NOMO-1 treated with dmso at 0.1 percent for 144 hours (cell line): ENCODE measurements around the gene ROR2.

ENCODE experiments used
- DNase-seq: peaks from one replicate; lab custom pipeline; 2025; ENCODE audit not compliant: unreplicated experiment; lab: John Stamatoyannopoulos, UW

Gene ROR2

DNA sequence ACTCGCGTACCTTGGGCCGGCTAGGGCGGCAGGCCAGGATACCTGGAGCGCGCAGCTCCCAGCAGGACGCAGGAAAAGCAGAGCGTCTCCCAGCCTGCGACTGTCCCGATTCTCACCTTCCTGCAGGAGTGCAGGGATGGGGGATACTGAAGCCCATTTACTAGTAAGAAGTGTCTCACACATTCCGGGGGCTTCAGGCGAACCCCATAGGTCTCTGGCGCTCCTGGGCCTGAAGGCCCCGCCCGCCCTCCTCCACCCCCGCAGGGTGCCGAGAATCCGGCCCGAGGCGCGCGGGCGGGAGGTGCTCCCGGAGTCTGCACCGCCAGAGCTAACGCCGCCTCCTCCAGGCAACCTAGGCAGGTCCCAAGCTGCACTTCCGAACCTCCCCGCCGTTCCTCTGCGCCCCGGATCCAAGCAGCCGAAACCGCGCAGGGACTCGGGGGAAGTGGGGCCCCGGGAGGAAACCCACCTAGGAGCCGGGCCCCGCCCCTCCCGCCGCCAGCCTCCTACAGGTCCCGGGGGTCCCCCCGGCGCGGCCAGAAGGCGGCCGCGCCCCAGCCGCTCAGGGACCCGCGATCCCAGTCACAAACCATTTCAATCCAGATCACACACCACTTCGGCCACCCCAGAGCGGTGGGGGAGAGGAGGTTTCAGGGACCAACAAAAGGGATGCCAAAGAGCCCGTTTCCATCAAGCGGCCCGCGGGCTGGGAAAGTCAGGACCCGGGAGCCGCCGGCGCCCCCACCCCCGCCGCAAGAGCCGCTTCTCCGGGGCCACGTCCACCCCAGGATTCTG, 1.2 kb downstream of the ROR2 start:
- no peak for DNase-seq

DNA sequence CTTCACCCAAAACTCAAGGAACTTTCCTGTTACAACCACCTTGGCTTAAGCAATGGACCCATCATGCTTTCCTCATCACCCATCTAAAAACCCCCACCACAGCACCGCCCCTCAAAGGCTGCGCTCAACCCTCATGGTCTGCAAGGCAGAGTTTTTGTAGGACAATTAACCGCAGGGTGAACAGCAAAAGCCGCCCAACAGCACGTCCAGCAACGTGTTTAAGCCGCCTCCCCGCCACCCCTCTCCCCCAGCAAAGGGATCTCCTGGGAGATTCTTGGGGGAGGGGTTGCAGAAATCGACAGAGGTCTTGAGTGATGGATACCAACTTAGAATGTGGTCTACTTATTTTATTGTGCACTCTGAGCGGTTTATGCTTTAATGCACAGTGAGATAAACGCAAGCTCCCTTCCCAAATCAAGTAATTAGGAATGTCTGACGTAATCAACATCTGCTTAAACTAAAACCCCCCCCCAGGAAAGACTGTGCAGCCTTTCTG, 1.9 kb downstream of the ROR2 start:
- DNase-seq: no peak

DNA sequence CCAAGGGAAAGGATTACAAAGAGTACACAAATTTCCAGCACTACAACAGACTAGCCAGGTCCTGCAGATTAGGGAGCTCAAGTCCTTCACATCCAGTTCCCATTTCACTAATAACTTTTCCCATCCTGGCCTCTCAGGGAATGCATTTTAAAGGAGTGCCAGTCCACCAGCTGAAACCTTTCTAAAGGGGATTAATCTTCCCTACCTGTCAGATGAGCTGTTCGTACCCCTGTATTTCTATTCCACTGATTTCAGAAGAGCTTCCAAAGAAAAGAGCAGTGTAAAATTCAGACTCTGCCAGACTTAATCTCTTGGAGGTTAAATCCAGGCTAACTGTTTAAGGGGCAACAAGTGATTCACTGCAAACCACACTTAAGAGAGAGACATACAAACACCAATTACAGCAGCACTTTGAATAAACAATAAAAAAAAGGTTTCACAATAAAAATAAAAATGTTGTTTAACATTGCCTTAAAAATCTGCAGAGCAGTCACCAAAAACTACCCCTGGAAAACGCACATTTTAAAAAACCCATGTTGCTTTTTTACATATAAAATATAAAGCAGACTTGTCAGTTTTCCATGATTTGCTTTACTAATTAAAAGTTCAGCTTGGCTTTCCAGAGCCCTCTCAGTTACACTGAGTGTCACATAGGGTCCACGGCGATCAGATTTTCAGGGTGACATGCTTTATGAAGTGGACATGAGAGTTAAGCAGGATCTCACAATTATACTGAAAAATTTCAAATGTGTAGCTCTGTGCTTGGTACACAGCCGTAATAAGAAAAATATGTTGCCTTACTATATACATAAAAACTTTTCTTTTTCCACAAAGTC, 3.2 kb downstream of the ROR2 start:
- no peak for DNase-seq

DNA sequence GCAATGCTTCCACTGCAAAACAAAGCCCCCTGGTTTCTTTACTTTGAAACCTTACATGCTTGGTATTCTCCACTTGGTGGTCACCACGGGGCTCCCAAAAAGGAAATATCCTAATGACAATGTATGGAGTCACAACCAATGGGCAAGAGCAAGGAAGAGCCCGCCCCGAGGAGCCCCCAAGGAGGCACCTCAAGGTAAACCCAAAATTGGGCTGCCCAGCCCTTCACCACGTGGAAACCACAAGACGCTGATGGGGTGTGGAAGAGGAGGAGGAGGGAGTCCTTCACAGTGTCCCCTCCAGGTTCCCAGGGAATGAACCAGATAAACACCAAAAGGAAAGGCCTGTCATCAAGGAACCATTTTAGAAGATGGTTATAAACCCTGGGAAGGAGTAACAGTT, 3.8 kb downstream of the ROR2 start:
- DNase-seq: no peak

DNA sequence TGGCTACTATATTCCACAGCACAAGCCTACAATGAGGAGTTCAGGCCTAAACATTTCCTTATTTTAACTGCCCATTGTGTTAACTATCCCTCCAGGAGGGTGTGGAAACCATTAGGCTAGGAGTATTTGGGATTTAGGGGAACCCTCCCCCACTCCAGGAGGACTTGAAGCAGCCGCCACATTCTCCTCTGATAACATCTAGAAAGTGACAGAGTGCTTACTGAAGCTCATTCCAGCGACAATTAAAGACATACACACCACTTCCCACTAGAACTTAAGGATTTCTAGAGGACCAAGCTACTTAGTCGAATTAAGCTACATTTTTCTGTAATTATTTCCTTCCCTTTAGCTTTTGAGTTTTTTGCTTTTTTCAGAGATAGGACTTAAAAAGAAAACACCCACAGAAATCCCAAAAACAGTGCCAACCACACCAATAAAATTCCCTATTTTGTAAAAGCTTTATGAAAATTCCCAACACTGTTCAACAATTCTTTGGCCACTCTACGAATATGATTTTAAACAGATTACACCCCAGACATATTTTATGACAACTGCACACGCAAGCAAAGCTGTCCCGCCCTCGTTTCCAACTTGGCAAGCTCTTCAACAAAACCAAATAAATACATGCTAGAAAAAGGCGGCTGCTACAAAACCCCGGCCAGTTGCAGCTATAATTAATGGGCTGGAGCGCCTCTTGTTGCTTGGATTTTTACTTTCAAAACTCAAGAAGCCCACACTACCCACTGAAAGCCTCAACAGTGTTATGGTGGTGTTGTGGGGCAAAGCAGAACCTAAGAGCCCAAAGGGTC, 4.5 kb downstream of the ROR2 start:
- DNase-seq: no peak

DNA sequence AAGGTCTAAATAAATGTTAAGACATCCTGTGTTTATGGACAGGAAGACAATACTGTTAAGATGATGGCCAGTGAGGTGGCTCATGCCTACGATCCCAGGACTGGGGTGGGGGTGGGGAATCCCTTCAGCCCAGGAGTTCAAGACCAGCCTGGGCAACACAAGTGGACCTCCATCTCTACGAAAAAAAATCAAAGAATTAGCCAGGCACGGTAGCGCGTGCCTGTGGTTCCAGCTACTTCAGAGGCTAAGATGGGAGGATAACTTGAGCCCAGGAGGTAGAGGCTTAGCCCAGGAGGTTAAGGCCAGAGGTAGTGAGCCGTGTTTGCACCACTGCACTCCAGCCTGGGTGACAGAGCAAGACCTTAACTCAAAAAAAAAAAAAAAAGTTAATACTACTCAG, 5.3 kb downstream of the ROR2 start:
- no peak for DNase-seq

DNA sequence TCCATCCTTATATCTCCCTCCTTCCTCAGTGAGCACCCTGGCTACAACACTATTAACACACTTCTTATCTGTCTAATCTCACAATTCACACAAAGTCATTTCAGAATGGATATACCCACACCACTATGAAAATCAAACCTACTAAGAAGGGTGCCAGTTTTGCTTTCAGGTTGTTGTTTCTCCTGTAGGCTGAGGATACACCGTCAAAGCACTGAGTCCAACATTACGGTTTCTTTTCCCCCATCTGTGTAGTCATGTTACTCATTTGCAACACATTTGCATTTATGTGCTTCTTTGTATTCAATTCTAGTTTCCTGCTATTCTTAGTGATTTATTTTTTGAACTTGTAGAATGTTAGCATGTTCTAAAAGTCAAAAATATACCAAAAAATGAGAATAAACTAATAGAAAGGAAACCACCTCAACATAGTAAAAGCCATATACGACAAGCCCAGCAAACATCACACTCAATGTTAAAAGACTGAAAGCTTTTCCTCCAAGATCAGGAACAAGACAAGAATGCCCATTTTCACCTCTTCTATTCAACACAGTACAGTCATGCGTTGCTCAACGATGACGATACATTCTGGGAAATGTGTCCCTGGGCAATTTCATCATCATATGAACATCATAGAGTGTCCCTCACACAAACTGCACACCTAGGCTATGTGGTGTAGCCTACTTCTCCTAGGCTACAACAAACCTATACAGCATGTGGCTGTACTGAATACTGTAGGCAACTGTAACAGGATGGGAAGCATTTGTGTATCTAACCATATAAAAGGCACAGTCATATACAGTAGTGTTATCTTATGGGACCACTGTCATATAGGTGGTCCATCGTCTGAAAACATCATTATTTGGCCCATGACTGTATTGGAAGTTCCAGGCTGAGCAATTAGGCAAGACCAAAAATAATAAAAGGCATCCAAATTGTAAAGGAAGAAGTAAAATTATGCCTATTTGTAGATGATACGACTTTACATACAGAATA, 6.3 kb downstream of the ROR2 start:
- DNase-seq: no peak

DNA sequence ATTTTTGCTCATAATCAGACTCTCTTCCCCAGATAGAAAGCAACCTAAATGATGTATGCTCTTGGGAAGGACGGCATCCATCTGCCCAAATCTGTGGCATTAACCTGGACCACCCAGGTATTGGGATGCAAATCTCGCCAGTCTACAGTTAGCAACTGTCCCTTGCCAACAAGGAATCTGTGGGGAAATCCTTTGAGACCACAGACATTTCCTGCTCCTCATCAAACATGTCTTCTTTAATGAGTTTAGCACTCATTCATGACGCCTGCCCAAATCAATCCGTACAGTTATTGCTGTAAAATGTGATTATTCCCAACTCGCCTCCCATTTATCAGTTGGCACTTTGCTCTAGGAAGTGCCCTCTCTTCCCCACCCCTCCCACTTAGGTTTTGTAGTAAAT, 7.8 kb downstream of the ROR2 start:
- DNase-seq: no peak

DNA sequence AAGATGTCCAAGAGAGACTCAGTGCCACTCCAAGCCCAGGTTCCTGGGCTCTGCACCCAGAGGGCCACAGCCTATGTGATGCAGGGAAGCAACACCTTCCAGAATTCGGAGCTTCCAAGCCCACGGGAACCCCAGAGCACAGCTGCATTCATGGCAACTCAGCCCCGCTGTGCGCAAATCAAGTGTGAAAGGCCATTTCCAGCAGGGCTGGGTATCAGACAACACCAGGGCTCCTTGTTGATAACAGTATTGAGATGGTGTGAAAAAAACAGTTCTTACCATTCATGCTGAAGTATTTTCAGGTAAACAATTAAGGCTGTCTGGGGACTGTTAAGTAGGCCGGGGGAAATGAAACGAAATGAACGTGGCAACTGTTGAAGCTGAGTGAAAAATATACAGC, 10.1 kb downstream of the ROR2 start:
- no peak for DNase-seq

DNA sequence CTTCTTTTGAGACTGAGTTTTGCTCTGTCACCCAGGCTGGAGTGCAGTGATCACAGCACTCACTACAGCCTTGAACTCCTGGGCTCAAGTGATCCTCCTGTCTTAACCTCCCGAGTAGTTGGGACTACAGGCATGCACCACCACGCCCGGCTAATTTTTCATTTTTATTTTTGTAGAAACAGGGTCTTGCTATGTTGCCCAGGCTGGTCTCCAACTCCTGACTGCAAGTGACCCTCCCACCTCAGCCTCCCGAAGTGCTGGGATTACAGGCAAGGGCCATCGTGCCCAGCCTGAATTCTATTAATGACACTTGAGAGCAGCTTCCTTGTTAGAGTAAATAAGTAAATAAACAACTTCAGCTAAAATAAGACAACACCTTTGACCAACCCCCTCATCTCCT, 12.3 kb downstream of the ROR2 start:
- no peak for DNase-seq

DNA sequence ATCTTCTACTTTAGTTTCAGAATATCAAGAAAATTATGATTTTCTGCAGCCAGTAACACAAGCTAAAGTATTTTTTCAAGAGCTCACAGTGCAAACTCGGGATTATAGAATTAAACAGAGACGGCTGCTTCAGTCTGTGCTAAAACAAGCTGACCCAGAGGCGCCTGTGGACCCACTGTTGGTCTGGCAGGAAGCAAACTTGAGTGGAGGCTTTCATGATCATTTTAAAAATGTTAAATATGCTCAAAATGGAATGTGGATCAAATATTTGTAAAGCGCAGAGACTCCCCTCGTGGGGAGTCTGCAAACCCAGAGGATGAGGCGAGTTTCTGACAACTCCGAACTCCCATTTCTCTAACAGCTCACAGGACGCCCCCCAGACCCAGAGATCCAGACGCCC, 13.0 kb downstream of the ROR2 start:
- no peak for DNase-seq

DNA sequence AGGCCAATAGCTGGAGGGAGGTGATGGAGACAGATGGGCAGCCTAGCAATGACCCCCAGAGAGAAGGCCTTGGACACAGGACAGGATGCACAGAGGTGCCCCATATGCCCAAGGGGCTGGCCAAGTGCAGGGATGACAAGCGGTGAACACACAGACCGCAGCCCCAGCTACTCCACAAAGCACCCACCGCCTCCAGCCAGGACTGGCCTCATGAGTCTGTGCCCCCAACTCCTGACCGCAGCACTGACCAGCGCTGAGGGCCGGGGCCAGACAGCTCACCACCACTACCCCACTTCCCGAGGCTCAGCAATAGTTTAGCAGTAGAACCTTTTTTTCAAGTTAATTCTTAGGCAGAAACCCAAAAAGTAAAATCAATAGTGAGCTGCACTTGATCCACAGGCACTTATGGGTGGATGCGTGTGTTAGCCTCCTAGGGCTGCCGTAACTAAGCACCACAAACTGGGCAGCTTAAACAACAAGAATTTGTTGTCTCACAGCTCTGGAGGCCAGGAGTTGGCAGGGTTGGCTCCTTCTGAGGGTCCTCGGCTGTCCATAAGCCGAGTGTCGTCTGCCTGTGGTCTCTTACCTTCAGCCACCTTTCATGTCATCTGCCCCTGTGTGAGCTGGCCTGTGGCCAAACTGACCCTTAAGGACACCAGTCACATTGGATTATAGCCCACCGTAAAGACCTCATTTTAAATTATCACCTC, 14.1 kb downstream of the ROR2 start:
- no peak for DNase-seq

DNA sequence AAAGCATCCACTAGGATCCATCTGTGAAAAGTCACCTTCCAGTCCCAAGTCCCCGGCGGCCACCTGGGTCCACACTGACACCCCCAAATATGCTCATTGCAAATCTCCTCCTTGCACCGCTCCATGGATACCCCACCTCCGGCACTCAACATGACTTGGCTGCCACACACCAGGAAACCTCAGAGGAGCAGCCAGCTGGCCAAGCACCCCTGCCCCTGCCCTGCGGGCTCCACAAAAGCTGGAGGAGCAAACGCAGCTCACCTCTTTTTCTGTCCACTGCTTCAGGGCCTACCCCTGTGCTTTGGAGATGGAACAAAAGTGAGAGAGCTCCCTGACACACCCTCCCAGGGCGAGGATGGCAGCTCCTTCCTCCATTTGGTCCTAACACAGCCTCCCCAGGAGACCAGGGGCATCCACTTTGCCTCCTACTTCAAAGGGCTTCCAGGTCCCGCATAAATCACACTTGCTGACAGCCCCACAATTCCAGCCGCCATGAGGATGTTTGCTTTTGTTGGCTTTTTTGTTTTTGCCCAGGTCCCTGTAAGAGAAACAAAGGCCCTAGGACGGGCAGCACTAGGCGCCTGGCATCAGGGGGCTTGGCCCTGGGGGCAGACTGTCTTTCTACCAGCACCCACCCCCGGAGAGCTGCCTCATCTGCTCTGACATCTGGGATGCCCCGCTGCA, 14.8 kb downstream of the ROR2 start:
- DNase-seq: no peak

DNA sequence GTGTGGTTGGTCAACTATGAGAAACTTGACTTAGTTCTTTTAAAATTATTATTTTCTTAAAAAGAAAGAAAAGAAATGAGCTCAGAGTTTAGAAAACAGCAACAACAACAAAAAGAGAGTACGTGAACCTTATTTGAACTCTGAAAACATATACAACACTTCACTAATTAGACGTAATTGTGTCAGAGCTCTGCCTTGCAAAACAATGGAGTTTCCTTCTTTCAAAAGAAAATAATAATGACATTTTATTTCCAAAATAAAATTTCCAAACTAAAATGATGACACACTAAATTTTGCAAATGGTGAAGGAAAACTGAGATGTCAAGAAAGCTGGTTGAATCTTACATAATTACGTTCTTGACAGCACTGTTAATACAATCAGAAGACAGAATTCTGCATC, 15.4 kb downstream of the ROR2 start:
- DNase-seq: no peak

DNA sequence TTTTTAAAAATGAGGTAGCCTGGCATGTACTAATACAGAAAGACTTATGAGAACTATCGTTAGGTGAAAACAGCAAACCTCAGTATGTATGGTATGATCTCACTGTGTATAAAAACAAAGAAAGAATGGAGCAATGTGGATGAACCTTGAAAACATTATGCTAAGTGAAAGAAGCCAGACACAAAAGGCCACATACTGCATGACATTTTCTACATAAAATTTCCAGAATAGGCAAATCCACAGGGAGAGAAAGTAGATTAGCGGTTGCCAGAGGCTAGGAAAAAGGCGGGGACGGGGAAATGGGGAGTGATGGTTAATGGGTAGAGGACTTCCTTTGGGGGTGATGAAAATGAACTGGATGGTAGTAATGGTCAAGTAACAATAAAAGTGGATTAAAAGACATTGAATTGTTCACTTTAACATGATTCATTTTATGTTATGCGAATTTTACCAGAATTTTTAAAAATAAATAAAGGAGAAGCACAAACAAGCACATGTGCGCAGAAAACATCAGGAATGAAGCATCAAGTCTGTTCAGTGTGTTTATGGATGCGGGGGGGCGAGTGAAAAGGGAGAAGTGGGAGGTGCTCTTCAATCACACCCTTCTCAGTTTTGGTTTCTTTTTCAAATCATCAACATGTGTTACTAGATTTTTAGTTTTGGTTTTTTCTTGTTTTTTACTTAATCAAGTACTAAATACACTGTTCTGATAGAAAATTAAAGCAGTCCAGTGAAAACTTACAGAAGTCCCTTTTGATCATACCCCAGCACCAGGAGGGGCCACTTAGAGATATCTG, 16.3 kb downstream of the ROR2 start:
- DNase-seq: no peak

DNA sequence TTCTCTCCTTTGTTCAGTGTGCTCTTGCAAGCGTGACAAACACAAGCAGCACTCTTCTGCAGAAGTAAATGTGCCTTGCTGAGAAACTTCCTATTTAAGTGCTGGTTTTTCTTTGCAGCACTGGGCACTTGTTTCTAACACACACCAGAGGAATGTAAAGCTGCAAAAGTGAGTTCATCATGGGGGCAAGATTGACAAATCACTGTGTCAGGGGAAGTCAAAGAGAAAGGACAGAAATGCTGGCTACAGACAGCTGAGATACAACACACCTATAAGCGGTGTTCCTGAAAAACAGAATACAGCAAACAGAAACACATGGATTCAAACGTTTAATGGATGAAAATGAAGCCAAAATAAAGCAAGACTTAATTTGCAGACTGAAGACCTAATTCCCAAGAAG, 19.6 kb downstream of the ROR2 start:
- DNase-seq: no peak

DNA sequence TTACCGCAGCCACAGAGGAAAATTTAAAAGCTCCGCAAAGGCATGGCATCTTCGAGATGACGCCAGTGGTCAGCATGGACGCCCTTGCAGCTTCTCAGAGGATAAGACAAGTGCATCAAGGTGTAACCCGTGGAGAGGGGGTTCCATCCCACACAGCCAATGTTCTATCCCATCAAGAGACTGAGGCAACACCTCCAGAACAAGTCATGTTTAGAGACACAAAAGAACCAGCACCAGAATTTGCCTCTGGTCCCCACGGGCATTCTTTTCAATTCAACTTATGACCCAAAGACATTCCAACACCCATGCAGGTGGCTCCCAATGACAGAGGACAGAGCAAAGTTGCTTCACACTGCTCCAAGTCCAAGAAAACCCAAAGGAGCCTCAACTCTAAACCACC, 20.7 kb downstream of the ROR2 start:
- no peak for DNase-seq

DNA sequence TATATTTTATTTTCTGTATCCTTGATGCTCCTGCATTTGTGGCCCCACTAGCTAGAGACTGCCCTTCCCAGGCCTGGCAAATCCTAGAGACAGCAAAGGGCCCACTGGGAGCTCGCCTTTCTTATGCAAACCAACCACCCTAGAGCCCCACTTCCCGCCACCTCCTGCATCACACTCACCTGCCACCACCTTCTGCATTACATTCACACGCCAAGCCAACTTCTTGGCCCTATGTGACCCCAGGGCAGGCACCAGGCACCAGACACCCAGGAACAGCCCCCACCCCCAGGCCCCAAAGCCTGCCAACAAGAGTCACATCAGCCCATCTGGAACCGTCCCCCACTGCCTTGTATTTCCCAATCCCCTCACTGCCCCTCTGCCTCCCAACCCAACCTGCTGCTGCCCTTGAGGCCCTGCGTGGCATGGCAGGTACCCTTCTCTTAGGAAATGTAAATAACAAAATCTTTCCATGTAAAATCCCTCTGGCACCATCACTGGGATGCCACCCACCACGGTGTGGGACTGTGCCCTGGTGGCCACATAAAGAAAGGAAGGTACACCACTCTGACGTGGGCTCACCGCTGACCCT, 22.0 kb downstream of the ROR2 start:
- DNase-seq: no peak
